IMR-90 (cell line): ENCODE results near the gene RNU1-1. TPM values are rescaled to one million over a fixed set of nuclear protein-coding genes. Genes with fewer than 3 reads are reported as not detected.
A peak's percentile ranks its signal among the peaks of the same experiment; 100 is the strongest.
"Not testable (repeated sequence)": the region's sequence is repeated elsewhere in the genome, so short reads cannot be mapped to it uniquely, and the experiment has no call there.

Experiments
- ATAC-seq: fragments of 200-7000 bp; cut with Tn5 transposase; 2 replicates; pipeline ENCODE4 v1.9.1; 2020; ENCODE audit warnings: low read depth, mild to moderate bottlenecking, moderate library complexity
- BruUV-seq: library from RNA; stranded (reverse); fragments of 400-500 nt; replicated peaks from 2 replicates; lab custom pipeline; 2021; lab: Mats Ljungman, UMichigan
- CTCF ChIA-PET: fragments of 300-600 bp; formaldehyde crosslinking; extraction: SDS; loops from one replicate; lab custom pipeline; 2021; ENCODE audit warnings: antibody characterized with exemption; lab: Yijun Ruan, JAX
- POLR2A ChIA-PET: fragments of 300-600 bp; sonication (Branson Sonifier 250); formaldehyde crosslinking; loops from one replicate; lab custom pipeline; 2022; ENCODE audit warnings: antibody characterized with exemption; ENCODE audit not compliant: unreplicated experiment; lab: Charles Lee
- DNase-seq: peaks from one replicate; pipeline ENCODE4 v3.0.0; 2013
- H2AFZ ChIP-seq: replicated peaks from 2 replicates; pipeline ENCODE3; 2013; ENCODE audit warnings: low read length, mild to moderate bottlenecking; ENCODE audit not compliant: poor library complexity
- H2AK5ac ChIP-seq: 2 replicates; pipeline ENCODE4 v1.6.1; 2013; ENCODE audit warnings: low read depth, low read length, inconsistent platforms
- H2AK9ac ChIP-seq: replicated peaks from 2 replicates; pipeline ENCODE3; 2013; ENCODE audit warnings: mild to moderate bottlenecking, low read depth, low read length, moderate library complexity; ENCODE audit not compliant: poor library complexity
- H2BK120ac ChIP-seq: 2 replicates; pipeline ENCODE4 v1.6.1; 2013; ENCODE audit warnings: low read depth, low read length, inconsistent platforms
- H2BK15ac ChIP-seq: 3 replicates; pipeline ENCODE4 v1.6.1; 2013; ENCODE audit warnings: low read depth, low read length, inconsistent platforms
- H2BK20ac ChIP-seq: 2 replicates; pipeline ENCODE4 v1.6.1; 2013; ENCODE audit warnings: low read depth, mild to moderate bottlenecking, inconsistent platforms, low read length, moderate library complexity
- H2BK5ac ChIP-seq: 2 replicates; pipeline ENCODE4 v1.6.1; 2013; ENCODE audit warnings: mild to moderate bottlenecking, low read depth, low read length, inconsistent platforms; ENCODE audit not compliant: poor library complexity, severe bottlenecking
- H3K14ac ChIP-seq: replicated peaks from 2 replicates; pipeline ENCODE4 v1.6.1; 2013; ENCODE audit warnings: low read depth, low read length, inconsistent platforms
- H3K18ac ChIP-seq: 2 replicates; pipeline ENCODE4 v1.6.1; 2013; ENCODE audit warnings: low read depth, low read length, control low read depth
- H3K23ac ChIP-seq: 2 replicates; pipeline ENCODE4 v1.6.1; 2013; ENCODE audit warnings: low read depth, low read length, inconsistent platforms
- H3K27ac ChIP-seq: 2 replicates; pipeline ENCODE4 v1.5.1; 2013; ENCODE audit warnings: mild to moderate bottlenecking, control low read depth, low read length; ENCODE audit not compliant: insufficient read depth
- H3K27me3 ChIP-seq: 2 replicates; pipeline ENCODE4 v1.6.1; 2013; ENCODE audit warnings: low read length; ENCODE audit not compliant: control insufficient read depth, insufficient read depth
- H3K36me3 ChIP-seq: 2 replicates; pipeline ENCODE4 v1.6.1; 2013; ENCODE audit warnings: low read length, mixed read lengths; ENCODE audit not compliant: control insufficient read depth, insufficient read depth
- H3K4ac ChIP-seq: 2 replicates; pipeline ENCODE4 v1.6.1; 2013; ENCODE audit warnings: low read depth, low read length, inconsistent platforms
- H3K4me1 ChIP-seq: 2 replicates; pipeline ENCODE4 v1.6.1; 2013; ENCODE audit warnings: low read length, mixed read lengths; ENCODE audit not compliant: control insufficient read depth, insufficient read depth
- H3K4me2 ChIP-seq: 2 replicates; pipeline ENCODE4 v1.6.1; 2013; ENCODE audit warnings: low read depth, mild to moderate bottlenecking, control low read depth, low read length, moderate library complexity
- H3K4me3 ChIP-seq: 2 replicates; pipeline ENCODE4 v1.5.1; 2013; ENCODE audit warnings: low read depth, mild to moderate bottlenecking, control low read depth, low read length, moderate library complexity; ENCODE audit not compliant: insufficient read depth
- H3K56ac ChIP-seq: 2 replicates; pipeline ENCODE4 v1.6.1; 2013; ENCODE audit warnings: low read length, inconsistent platforms; ENCODE audit not compliant: insufficient read depth; ENCODE audit errors: extremely low read depth
- H3K79me1 ChIP-seq, 2 experiments: 2 replicates each; pipeline ENCODE4 v1.6.1; 2013; ENCODE audit warnings: low read length in 2 of 2, inconsistent platforms in 1 of 2, low read depth in 1 of 2
- H3K9ac ChIP-seq: 2 replicates; pipeline ENCODE4 v1.6.1; 2013; ENCODE audit warnings: low read depth, low read length, control low read depth
- H3K9me1 ChIP-seq: 2 replicates; pipeline ENCODE4 v1.6.1; 2013; ENCODE audit warnings: low read length, inconsistent platforms; ENCODE audit not compliant: insufficient read depth
- H3K9me3 ChIP-seq: 2 replicates; pipeline ENCODE4 v1.6.1; 2013; ENCODE audit warnings: low read length; ENCODE audit not compliant: control insufficient read depth, insufficient read depth
- H4K20me1 ChIP-seq: 2 replicates; pipeline ENCODE4 v1.6.1; 2013; ENCODE audit warnings: low read length, inconsistent platforms; ENCODE audit not compliant: insufficient read depth
- H4K5ac ChIP-seq: 2 replicates; pipeline ENCODE4 v1.6.1; 2013; ENCODE audit warnings: mild to moderate bottlenecking, low read depth, low read length, control low read depth
- H4K8ac ChIP-seq, 2 experiments: 2 replicates each; pipeline ENCODE4 v1.6.1; 2013; ENCODE audit warnings: low read depth in 2 of 2, low read length in 2 of 2, control low read depth in 1 of 2, inconsistent platforms in 1 of 2
- H4K91ac ChIP-seq: 2 replicates; pipeline ENCODE4 v1.6.1; 2013; ENCODE audit warnings: low read depth, low read length, inconsistent platforms; ENCODE audit not compliant: insufficient read depth
- WGBS, 2 experiments: methylation state at CpG; one replicate each; pipeline versions ENCODE4 v1.1.5 to v1.1.7; 2013; ENCODE audit warnings: missing lambda C conversion rate in 2 of 2; ENCODE audit not compliant: insufficient read length in 1 of 2; ENCODE audit errors: extremely low coverage in 2 of 2; 5-methylcytosine and 5-hydroxymethylcytosine counted together
- dilution Hi-C: fragments of 300-500 bp; cut with HindIII; formaldehyde crosslinking; loops from one replicate; pipeline ENCODE4 v1.14.3; 2018; ENCODE audit warnings: low sequenced_read_pairs; ENCODE audit not compliant: unreplicated experiment
- in situ Hi-C: fragments of 300-500 bp; cut with MboI; formaldehyde crosslinking; loops from 3 replicates; pipeline ENCODE4 v1.14.3; 2019; ENCODE audit warnings: low sequenced_read_pairs, inconsistent platforms, mixed read lengths
- intact Hi-C: fragments of 100-400 bp; cut with micrococcal nuclease; formaldehyde crosslinking; loops from 2 replicates; pipeline ENCODE4 v1.10.0; 2022
- polyA plus RNA-seq, 3 experiments: library from polyadenylated mRNA; depleted of rRNA; stranded (reverse); fragments of >200 nt; gene quantifications; 2 replicates each; pipeline ENCODE4 v1.2.3, GENCODE V29; 2012; ENCODE audit warnings: low replicate concordance in 1 of 3
- total RNA-seq: library from RNA; depleted of rRNA; stranded (reverse); fragments of >200 nt; gene quantifications from 2 replicates; pipeline ENCODE4 v1.2.3, GENCODE V29; 2012
- TF ChIP-seq, protein P1 (sequence below): conservative IDR thresholded peaks from 2 replicates; pipeline ENCODE4 v1.5.1; 2012; ENCODE audit warnings: mild to moderate bottlenecking, low read depth, low read length, improper control_type of control experiment

Gene RNU1-1
- total and polyA plus RNA-seq, 2 of the 4 experiments (the other 2 are of a cell fraction): under 0.01 TPM; not detected in 1

DNA sequence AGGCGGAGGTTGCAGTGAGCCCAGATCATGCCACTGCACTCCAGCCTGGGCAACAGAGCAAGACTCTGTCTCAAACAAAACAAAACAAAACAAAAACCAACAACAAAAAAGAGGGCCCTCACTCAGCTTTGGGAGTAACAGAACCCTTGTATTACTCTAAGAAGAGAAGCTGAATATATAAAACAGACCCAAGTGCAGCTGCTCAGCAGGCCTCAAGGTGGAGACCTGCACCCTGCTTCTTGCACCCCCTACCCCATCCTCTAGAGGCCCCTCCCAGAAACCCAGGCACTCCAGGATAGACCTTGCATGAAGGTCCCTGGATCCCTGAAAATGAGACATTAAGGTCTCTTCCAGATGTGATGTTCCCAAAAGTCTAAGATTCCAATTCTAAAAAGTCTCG, 39.2 kb downstream of the RNU1-1 start:
- H3K4me3 ChIP-seq, POLR2A ChIA-PET, H2BK15ac ChIP-seq, H2AK5ac ChIP-seq, H4K91ac ChIP-seq, H3K27me3 ChIP-seq, intact Hi-C loops, H4K20me1 ChIP-seq, H2BK5ac ChIP-seq, BruUV-seq, H3K9me3 ChIP-seq, ATAC-seq, H3K56ac ChIP-seq, in situ Hi-C loops, H2AFZ ChIP-seq, DNase-seq, H4K8ac ChIP-seq, CTCF ChIA-PET, H2AK9ac ChIP-seq, H3K9me1 ChIP-seq, H3K4me2 ChIP-seq, H3K4ac ChIP-seq, H3K4me1 ChIP-seq, H4K5ac ChIP-seq, H3K23ac ChIP-seq, H2BK20ac ChIP-seq, H3K9ac ChIP-seq, H3K14ac ChIP-seq, dilution Hi-C loops, H3K27ac ChIP-seq, H2BK120ac ChIP-seq, H3K79me1 ChIP-seq, H3K18ac ChIP-seq: not testable (repeated sequence)
- peaks cover 35% of the 10 kb centered on the region for H3K36me3 ChIP-seq
- WGBS, 2 experiments: no CpG with 5 or more reads among the region's 2 CpGs
- TF ChIP-seq, protein P1, sequence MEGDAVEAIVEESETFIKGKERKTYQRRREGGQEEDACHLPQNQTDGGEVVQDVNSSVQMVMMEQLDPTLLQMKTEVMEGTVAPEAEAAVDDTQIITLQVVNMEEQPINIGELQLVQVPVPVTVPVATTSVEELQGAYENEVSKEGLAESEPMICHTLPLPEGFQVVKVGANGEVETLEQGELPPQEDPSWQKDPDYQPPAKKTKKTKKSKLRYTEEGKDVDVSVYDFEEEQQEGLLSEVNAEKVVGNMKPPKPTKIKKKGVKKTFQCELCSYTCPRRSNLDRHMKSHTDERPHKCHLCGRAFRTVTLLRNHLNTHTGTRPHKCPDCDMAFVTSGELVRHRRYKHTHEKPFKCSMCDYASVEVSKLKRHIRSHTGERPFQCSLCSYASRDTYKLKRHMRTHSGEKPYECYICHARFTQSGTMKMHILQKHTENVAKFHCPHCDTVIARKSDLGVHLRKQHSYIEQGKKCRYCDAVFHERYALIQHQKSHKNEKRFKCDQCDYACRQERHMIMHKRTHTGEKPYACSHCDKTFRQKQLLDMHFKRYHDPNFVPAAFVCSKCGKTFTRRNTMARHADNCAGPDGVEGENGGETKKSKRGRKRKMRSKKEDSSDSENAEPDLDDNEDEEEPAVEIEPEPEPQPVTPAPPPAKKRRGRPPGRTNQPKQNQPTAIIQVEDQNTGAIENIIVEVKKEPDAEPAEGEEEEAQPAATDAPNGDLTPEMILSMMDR: peak; percentile 16; the same call in 1 of the 2 replicates
